Activated CD4-positive, alpha-beta T cell treated with anti-CD3 and anti-CD28 coated beads, Interleukin-2, amount 10 ng/mL, durations not matched to agents 7 days and 5 days (primary cell): ENCODE measurements around the gene CDKN1C. TPM values are rescaled to one million over a fixed set of nuclear protein-coding genes. Genes with fewer than 3 reads are reported as not detected.

Experiments used
- CTCF ChIA-PET: fragments of 350-600 bp; sonication (Branson Sonifier 250); formaldehyde crosslinking; loops from one replicate; lab custom pipeline; 2021; ENCODE audit warnings: antibody characterized with exemption; lab: Charles Lee
- POLR2A ChIA-PET: fragments of 350-600 bp; sonication (Branson Sonifier 250); formaldehyde crosslinking; loops from one replicate; lab custom pipeline; 2021; ENCODE audit warnings: antibody characterized with exemption; lab: Charles Lee
- DNase-seq: peaks from one replicate; pipeline ENCODE4 v3.0.0-alpha.2; 2020
- H3K27ac Mint-ChIP-seq: one replicate; pipeline ENCODE4 v1.8.0; 2021; ENCODE audit warnings: mild to moderate bottlenecking, moderate library complexity, mixed read lengths
- H3K27me3 Mint-ChIP-seq: one replicate; pipeline ENCODE4 v1.8.0; 2021; ENCODE audit warnings: mixed read lengths
- H3K36me3 Mint-ChIP-seq: one replicate; pipeline ENCODE4 v1.8.0; 2021; ENCODE audit warnings: low read depth, mixed read lengths
- H3K4me1 Mint-ChIP-seq: one replicate; pipeline ENCODE4 v1.8.0; 2021; ENCODE audit warnings: mixed read lengths
- H3K4me3 Mint-ChIP-seq: one replicate; pipeline ENCODE4 v1.8.0; 2021; ENCODE audit warnings: mild to moderate bottlenecking, moderate library complexity, mixed read lengths
- H3K9me3 Mint-ChIP-seq: one replicate; pipeline ENCODE4 v1.8.0; 2021; ENCODE audit warnings: mixed read lengths
- total RNA-seq, 2 experiments: library from RNA; stranded (reverse); gene quantifications; one replicate each; pipeline ENCODE4 v1.2.3, GENCODE V29; 2021

The CDKN1C gene
- total RNA-seq, 2 experiments from 2014 or later = 0.29 to 0.40 TPM

DNA sequence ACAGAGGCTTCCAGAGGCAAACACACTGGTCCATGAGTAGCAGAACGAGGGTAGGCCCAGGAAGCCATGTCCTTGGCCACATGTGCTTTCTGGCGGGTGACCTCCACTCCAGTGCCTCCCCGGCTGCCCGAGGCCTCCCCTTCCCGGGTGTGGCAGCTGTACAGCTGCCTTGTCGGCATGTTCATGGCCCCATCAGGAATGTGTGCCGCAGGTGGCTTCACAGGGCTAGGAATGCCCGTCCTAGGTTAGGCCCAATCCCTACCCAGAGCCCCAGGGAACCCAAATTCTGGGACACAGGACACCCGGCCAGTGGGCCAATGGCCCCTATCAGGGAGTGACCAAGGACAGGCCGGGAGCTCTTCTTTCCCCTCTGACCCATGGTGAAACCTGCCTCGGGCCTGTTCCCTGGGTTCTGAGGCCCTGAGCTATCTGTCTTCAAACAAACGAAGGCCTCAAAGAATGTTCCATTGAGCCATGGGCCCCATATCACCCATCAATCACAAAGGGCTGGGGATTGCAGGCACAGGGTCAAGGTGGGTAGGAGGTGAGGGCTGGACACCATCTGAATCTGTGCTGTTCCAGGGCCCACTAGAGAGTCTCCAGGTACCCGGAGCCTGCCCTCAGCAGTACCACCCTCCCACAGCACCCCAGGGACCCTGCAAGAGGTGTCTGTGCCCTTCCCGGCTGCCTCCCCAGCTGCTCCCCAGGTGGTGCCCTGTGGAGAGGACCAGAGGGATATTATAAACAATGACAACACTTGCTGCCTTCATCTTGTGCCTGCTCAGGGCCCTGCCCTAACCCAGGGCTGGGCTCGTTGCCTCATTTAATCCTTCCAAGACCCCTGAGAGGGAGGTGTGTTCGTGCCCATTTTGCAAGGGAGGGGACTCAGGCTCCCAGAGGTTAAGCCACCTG lies 4.0 kb upstream of the CDKN1C start:
- H3K36me3 Mint-ChIP-seq = no peaks in the 10 kb centered on the region
- peaks cover 34% of the 10 kb centered on the region for H3K4me1 Mint-ChIP-seq
- ChIA-PET POLR2A (no interaction called here), CTCF (interaction anchor here (0.5 to 11.3 kb wide), 8 partner anchors 11 to 804 kb away, joined by 3 to 230 read pairs (median 4); no protein-coding TSS in a partner anchor)
- H3K27ac Mint-ChIP-seq = peak overlapping the region; percentile 41
- no peak overlapping the region for H3K4me3 Mint-ChIP-seq
- no peak for DNase-seq
- no peaks in the 10 kb centered on the region for H3K9me3 Mint-ChIP-seq
- H3K27me3 Mint-ChIP-seq = peaks cover 11% of the 10 kb centered on the region

DNA sequence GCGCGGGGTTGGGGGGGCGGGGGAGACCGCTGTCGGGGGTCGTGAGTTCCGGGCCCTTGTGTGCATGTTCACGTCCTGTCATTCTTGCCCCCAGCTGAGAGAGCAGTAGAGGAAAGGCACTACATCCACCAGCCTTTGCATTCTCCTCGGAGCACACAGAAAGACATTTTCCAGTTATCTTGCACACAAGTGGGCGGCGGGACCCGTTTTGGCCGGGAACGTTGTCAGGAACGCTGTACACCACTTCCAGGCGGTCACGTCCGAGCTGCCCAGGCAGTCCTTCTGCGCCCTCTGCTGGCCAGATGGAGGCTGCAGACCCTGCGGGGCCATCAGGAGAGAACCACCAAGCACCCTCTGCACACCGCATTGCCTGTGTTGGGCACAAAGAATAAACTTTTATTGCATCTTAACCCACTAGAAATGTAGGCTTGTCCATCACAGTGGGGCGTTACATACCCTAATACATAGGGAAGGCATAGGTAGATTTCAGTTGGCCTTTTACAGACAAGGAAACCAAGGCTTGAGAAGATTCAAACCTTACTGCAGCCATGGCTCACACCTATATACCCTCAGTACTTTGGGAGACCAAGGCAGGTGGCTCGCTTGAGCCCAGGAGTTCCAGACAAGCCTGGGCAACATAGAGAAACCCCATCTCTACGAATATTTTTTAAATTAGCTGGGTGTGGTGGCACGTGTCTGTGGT lies 2.8 kb upstream of the CDKN1C start:
- ChIA-PET CTCF (interaction anchor here (0.5 to 11.3 kb wide), 20 partner anchors 9 to 803 kb away, joined by 3 to 230 read pairs (median 4); partner anchors contain the start of genes PHLDA2 and TSSC4), POLR2A (no interaction called here)
- no peak overlapping the region for H3K4me3 Mint-ChIP-seq
- no peaks in the 10 kb centered on the region for H3K9me3 Mint-ChIP-seq
- peaks cover 14% of the 10 kb centered on the region for H3K27me3 Mint-ChIP-seq
- H3K36me3 Mint-ChIP-seq = no peaks in the 10 kb centered on the region
- H3K27ac Mint-ChIP-seq = peak overlapping the region; percentile 60
- peaks cover 34% of the 10 kb centered on the region for H3K4me1 Mint-ChIP-seq
- peak; percentile 89 for DNase-seq

DNA sequence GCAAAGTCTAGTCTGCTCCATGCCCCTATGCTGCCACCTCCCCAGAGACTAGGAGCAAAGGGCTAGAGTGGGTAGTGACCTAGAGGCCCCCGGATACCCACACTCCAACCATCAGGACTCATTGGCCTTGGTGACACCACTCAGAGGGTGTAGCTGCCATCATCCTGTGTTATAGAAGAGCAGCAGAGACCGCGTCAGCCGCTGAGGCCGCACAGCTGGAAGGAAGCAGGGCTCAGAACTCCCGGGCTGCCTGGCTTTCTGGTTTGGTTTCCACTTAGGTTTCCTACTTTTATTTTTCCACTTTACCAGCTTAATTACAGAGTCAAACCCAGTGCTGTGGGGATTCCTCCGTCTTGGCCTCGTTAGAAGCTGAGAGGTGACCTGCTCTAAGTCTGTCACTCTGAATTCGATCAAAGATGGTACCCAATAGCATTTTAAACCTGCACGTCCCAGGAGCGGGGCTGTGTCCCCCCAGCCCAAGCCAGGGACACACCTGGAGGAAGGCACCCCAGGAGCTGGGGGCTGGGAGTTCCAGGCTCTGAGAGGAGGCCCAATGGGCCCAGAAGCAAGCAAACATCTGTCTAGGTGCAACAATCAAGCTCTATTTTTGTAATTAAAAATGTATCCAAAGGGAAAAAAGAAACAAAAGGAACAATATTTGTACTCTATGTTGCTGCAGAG lies 2.1 kb upstream of the CDKN1C start:
- no peaks in the 10 kb centered on the region for H3K36me3 Mint-ChIP-seq
- no peaks in the 10 kb centered on the region for H3K9me3 Mint-ChIP-seq
- ChIA-PET CTCF (interaction anchor here (0.9 to 11.3 kb wide), 18 partner anchors 8 to 520 kb away, joined by 3 to 230 read pairs (median 4); partner anchors contain the start of genes PHLDA2 and TSSC4), POLR2A (interaction anchor here (0.8 kb wide), 1 partner anchor 39 kb away, joined by 3 read pairs; no protein-coding TSS in a partner anchor)
- peaks cover 21% of the 10 kb centered on the region for H3K27me3 Mint-ChIP-seq
- H3K4me3 Mint-ChIP-seq = no peak overlapping the region
- H3K4me1 Mint-ChIP-seq = peaks cover 30% of the 10 kb centered on the region
- H3K27ac Mint-ChIP-seq = peak overlapping the region; percentile 36
- no peak for DNase-seq

DNA sequence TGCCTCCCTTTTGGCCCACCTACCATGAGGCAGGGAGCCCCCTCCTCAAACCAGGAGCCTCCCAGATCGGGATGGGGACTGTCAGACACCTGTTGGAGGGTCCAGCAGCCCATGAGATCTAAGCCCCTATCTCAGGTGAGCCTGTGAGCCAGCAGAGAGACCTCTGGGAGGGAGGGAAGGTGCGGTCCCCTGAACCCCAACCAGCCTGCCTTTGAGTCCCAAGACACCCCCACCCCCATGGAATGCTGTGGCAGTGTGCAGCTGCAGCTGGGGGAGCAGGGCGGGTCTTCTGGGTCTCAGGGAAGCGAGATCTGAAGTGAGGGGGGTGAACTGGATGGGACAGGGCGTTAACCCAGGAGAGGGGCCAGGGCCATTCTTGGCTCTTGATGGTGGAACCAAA lies 1.4 kb upstream of the CDKN1C start:
- H3K27ac Mint-ChIP-seq = no peak overlapping the region
- H3K4me3 Mint-ChIP-seq = peak overlapping the region; percentile 49
- no peaks in the 10 kb centered on the region for H3K9me3 Mint-ChIP-seq
- peaks cover 24% of the 10 kb centered on the region for H3K4me1 Mint-ChIP-seq
- no peak for DNase-seq
- ChIA-PET POLR2A (no interaction called here), CTCF (interaction anchor here (0.9 to 11.3 kb wide), 5 partner anchors 11 to 353 kb away, joined by 4 to 230 read pairs (median 7); partner anchors contain the start of gene PHLDA2)
- H3K27me3 Mint-ChIP-seq = peaks cover 27% of the 10 kb centered on the region
- no peaks in the 10 kb centered on the region for H3K36me3 Mint-ChIP-seq

DNA sequence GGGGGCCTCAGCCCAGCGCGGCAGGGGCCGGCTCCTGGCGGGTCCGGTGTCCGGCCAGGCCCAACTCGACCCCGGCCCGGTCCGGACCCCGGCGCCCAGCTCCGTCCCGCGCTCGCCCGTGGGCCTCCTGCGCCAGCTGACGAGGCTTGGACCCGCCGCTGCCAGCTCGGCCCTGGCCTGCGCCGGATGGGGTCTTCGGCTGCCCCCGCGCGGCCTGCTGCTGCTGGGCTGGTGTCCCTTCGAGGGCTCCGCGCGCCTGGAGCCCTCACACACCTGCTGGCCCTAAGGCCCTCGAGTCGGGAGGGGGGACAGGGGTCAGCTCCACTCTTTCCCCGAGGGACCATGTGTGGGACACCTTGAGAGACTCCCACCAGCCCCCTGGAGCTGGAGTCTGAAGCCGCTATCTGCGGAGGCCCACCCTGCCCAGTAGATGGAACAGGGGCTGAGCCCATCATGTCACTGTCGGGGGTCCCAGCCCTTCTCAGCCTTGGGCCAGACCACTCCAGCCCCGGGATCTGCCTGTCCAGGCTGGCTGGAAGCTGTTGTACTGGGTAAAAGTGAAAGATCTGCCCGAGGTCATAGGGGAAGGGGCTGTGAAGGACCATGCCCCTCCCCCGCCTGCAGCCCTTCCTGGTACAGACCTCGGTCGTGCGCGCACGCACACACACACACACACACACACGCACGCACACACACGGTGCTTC lies 768 bp upstream of the CDKN1C start:
- Mint-ChIP-seq H3K4me1 (peaks cover 18% of the 10 kb centered on the region), H3K27ac (no peak overlapping the region), H3K27me3 (peaks cover 29% of the 10 kb centered on the region), H3K4me3 (peak overlapping the region; percentile 49), H3K36me3 (no peaks in the 10 kb centered on the region), H3K9me3 (no peaks in the 10 kb centered on the region)
- POLR2A ChIA-PET = no interaction called here
- CTCF ChIA-PET = interaction anchor here (2.1 to 11.3 kb wide), 2 partner anchors 12 to 352 kb away, joined by 7 to 230 read pairs; no protein-coding TSS in a partner anchor
- DNase-seq = peak; percentile 17

DNA sequence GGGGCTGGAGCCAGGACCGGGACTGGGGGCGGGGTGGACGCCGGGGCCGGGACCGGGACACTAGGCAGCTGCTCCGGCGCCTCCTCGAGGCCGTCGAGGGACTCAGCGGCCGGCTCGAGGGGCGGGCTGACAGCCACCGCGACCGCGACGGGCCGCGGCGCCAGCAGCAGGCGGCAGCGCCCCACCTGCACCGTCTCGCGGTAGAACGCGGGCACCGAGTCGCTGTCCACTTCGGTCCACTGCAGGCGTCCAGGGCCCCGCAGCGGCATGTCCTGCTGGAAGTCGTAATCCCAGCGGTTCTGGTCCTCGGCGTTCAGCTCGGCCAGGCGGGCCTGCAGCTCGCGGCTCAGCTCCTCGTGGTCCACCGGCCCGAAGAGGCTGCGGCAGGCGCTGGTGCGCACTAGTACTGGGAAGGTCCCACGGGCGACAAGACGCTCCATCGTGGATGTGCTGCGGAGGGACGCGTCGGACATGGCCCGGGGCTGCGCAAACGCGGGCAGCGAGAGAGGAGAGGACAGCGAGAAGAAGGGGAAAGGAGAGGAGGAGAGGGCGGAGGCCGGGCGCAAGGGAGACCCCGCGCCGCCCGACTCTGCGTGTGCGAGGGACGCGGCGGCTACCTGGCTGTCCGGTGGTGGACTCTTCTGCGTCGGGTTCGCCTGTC lies 428 bp downstream of the CDKN1C start:
- POLR2A ChIA-PET = no interaction called here
- H3K4me1 Mint-ChIP-seq = peaks cover 14% of the 10 kb centered on the region
- H3K4me3 Mint-ChIP-seq = peak overlapping the region; percentile 86

DNA sequence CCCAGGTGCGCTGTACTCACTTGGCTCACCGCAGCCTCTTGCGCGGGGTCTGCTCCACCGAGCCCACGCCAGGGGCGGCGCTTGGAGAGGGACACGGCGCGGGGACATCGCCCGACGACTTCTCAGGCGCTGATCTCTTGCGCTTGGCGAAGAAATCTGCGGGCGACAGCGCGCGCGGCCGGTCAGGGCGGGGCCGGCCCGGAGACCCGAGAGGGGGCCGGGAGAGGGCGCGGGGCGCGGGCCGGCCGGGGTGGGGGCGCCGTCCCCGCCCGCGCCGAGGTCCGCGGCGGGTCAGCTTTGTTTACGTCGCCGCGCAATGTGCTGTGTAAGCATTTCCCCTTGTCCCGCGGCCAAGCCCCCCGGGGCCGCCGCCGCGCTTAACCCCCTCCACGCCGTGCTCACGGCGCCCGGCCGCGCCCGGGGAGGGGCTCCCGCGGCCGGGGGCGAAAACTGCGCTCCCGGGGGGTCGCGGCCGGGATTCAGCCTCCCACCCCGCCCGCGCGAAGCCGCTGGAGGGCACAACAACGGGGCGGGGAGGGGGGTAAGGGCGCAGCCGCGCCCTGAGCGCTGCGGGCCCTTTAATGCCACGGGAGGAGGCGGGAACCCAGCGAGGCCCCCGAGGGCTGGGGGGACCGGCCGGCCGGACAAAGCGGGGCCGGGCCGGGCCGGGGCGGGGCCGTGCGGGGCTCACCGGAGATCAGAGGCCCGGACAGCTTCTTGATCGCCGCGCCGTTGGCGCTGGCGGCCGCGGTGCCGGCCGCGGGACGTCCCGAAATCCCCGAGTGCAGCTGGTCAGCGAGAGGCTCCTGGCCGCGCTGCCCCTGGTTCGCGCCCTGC lies 1.4 kb downstream of the CDKN1C start:
- Mint-ChIP-seq H3K9me3 (no peaks in the 10 kb centered on the region), H3K4me1 (peaks cover 14% of the 10 kb centered on the region), H3K36me3 (no peaks in the 10 kb centered on the region), H3K27ac (no peak overlapping the region), H3K27me3 (peaks cover 29% of the 10 kb centered on the region), H3K4me3 (no peak overlapping the region)
- no peak for DNase-seq
- POLR2A ChIA-PET = no interaction called here
- CTCF ChIA-PET = interaction anchor here (0.5 to 11.3 kb wide), 7 partner anchors 9 to 358 kb away, joined by 3 to 230 read pairs (median 4); a partner anchor contains a TSS

More for the DNA sequence above, 428 bp downstream of the CDKN1C start:
- Mint-ChIP-seq H3K27me3 (peaks cover 29% of the 10 kb centered on the region), H3K36me3 (no peaks in the 10 kb centered on the region), H3K9me3 (no peaks in the 10 kb centered on the region), H3K27ac (no peak overlapping the region)
- CTCF ChIA-PET = interaction anchor here (0.5 to 11.3 kb wide), 6 partner anchors 8 to 359 kb away, joined by 3 to 230 read pairs (median 4); no protein-coding TSS in a partner anchor
- DNase-seq = peak; percentile 22

DNA sequence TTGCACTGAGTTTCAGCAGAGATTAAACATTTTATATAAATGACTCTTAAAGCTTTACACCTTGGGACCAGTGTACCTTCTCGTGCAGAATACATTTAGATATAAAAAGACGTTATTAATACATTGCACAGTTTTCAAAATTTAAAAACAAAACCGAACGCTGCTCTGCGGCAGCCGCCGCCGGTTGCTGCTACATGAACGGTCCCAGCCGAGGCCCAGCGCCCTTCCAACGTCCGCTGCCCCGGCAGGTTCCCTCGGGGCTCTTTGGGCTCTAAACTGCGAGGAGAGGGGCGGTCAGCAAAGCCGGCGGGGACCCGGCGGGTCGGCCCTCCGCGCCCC lies 2.0 kb downstream of the CDKN1C start:
- Mint-ChIP-seq H3K4me3 (no peak overlapping the region), H3K36me3 (no peaks in the 10 kb centered on the region), H3K9me3 (no peaks in the 10 kb centered on the region), H3K27me3 (peaks cover 29% of the 10 kb centered on the region), H3K27ac (no peak overlapping the region), H3K4me1 (peaks cover 14% of the 10 kb centered on the region)
- POLR2A ChIA-PET = no interaction called here
- no peak for DNase-seq
- CTCF ChIA-PET = interaction anchor here (1.0 to 11.3 kb wide), 3 partner anchors 10 to 349 kb away, joined by 4 to 230 read pairs (median 8); a partner anchor contains a TSS

DNA sequence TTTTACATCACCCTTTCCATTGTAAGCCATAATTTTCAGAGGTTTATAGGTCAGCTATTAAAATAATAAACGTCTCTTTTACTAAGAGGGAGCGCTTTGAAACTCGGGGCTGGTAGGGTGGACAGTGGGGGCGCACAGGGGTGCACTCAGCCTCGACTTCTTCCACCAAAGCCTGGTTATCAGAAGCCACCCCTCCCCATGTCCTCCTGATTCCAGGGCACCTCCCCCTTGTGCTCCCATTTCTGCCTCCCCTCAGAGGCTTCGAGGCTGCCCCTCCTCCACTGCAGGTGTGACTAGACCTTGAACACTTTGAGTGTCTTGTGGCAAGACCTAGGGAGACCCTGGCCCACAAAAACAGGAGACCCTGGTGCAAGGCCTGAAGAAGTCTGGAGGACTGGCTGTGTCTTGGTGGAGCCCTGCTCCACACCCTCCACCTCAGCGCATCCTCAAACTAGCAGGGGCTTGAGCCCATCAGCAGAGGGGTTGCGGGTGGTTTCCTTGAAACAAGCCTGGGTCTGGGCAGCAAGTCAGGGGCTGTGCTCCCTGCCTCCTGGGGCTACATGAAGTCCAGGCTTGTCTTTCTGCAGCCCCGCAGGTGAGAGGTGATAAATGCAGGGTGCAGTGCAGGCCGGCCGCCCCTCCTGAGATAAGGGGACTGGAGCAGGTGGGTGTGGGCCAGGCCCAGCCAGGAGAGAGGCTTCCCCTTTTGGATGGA lies 3.0 kb downstream of the CDKN1C start:
- Mint-ChIP-seq H3K9me3 (peaks cover under 1% of the 10 kb centered on the region), H3K36me3 (no peaks in the 10 kb centered on the region), H3K4me1 (peaks cover 11% of the 10 kb centered on the region), H3K27me3 (peaks cover 29% of the 10 kb centered on the region), H3K27ac (no peak overlapping the region), H3K4me3 (no peak overlapping the region)
- POLR2A ChIA-PET = no interaction called here
- DNase-seq = no peak
- CTCF ChIA-PET = interaction anchor here (1.0 to 1.7 kb wide), 4 partner anchors 10 to 350 kb away, joined by 3 to 5 read pairs (median 4); a partner anchor contains a TSS

DNA sequence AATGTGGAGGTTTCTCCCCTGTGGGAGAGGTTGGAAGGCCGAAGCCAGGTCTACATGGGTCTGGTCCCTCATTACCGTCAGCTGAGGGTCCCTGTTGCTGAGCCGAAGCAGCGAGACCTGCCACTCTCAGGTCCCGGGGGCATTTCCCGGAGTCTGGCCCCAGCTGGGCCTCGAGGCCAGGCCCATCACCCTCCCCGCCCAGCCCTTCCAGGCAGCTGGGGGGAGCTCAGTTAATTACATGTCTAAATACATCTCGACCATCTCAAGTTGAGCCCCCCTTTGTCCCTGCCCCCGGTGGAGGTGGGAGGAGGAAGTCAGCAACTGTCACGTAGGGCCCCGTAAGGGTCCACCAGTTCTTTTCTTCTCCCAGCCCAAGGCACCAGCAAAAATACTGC lies 3.6 kb downstream of the CDKN1C start:
- Mint-ChIP-seq H3K27ac (no peak overlapping the region), H3K4me3 (no peak overlapping the region), H3K9me3 (peaks cover 2% of the 10 kb centered on the region), H3K36me3 (no peaks in the 10 kb centered on the region), H3K27me3 (peaks cover 24% of the 10 kb centered on the region), H3K4me1 (peaks cover 7% of the 10 kb centered on the region)
- POLR2A ChIA-PET = no interaction called here
- DNase-seq = no peak
- CTCF ChIA-PET = interaction anchor here (0.5 to 1.7 kb wide), 4 partner anchors 10 to 577 kb away, joined by 3 to 5 read pairs (median 4); no protein-coding TSS in a partner anchor
